HEK293 (cell line): Measurements from ENCODE around the gene GAS5.

Experiments
- CTCF ChIA-PET: fragments of 350-600 bp; formaldehyde crosslinking; extraction: SDS; loops from one replicate; lab custom pipeline; 2021; ENCODE audit warnings: antibody characterized with exemption; lab: Yijun Ruan, JAX
- POLR2A ChIA-PET: fragments of 300-600 bp; formaldehyde crosslinking; extraction: SDS; loops from one replicate; lab custom pipeline; 2020; ENCODE audit warnings: antibody characterized with exemption, inconsistent platforms; lab: Yijun Ruan, JAX
- H3K27ac ChIP-seq: fragments of 200-500 bp; sonication (Bioruptor generic); 2 replicates; pipeline ENCODE4 v1.5.1; 2014; ENCODE audit warnings: low read depth, low read length, control low read depth, inconsistent platforms; ENCODE audit errors: extremely low read depth
- H3K36me3 ChIP-seq, 2 experiments: fragments of 200-500 bp in 1 of 2; sonication (Bioruptor generic) in 1 of 2; 1 replicate in 1 of 2; 2 replicates in 1 of 2; pipeline ENCODE4 v1.5.1; 2014 to 2017; ENCODE audit warnings: inconsistent platforms in 2 of 2, low read length in 2 of 2; ENCODE audit not compliant: control insufficient read depth in 2 of 2, insufficient read depth in 1 of 2
- H3K4me1 ChIP-seq: fragments of 200-500 bp; sonication (Bioruptor generic); 2 replicates; pipeline ENCODE4 v1.5.1; 2014; ENCODE audit warnings: mild to moderate bottlenecking, low read length, inconsistent platforms; ENCODE audit not compliant: control insufficient read depth, insufficient read depth
- H3K4me3 ChIP-seq: 2 replicates; pipeline ENCODE4 v1.5.1; 2011; ENCODE audit warnings: low read depth, mild to moderate bottlenecking, control low read depth, low read length, moderate library complexity
- H3K9me3 ChIP-seq: fragments of 200-500 bp; sonication (Bioruptor generic); 2 replicates; pipeline ENCODE4 v1.5.1; 2014; ENCODE audit warnings: low read depth, low read length, inconsistent platforms; ENCODE audit not compliant: control insufficient read depth, insufficient read depth
- GLIS2 ChIP-seq: fragments of 450-650 bp; formaldehyde crosslinking; IDR thresholded peaks from 2 replicates; pipeline ENCODE4 v1.5.1; 2016; ENCODE audit warnings: missing biosample characterization, missing genetic modification characterization
- HOXD13 ChIP-seq: sonication (generic); formaldehyde crosslinking; IDR thresholded peaks from 2 replicates; pipeline ENCODE4 v1.8.0; 2022; ENCODE audit warnings: missing genetic modification reagents, borderline replicate concordance
- IKZF3 ChIP-seq: fragments of 450-650 bp; IDR thresholded peaks from 2 replicates; pipeline ENCODE4 v1.5.0; 2018; ENCODE audit warnings: missing biosample characterization, mild to moderate bottlenecking, missing genetic modification characterization, moderate library complexity
- KLF7 ChIP-seq: fragments of 450-650 bp; formaldehyde crosslinking; IDR thresholded peaks from 2 replicates; pipeline ENCODE4 v1.5.1; 2016; ENCODE audit warnings: missing biosample characterization, missing genetic modification characterization, borderline replicate concordance
- MEIS1 ChIP-seq: sonication (generic); formaldehyde crosslinking; IDR thresholded peaks from 2 replicates; pipeline ENCODE4 v1.8.1; 2022; ENCODE audit warnings: missing genetic modification reagents, mild to moderate bottlenecking, borderline replicate concordance
- SETDB1 ChIP-seq: IDR thresholded peaks from one replicate; pipeline ENCODE4 v1.6.1; 2017; ENCODE audit warnings: mild to moderate bottlenecking, low read length, moderate library complexity, mixed read lengths; ENCODE audit not compliant: insufficient read length
- YY1 ChIP-seq: fragments of 450-650 bp; formaldehyde crosslinking; IDR thresholded peaks from 2 replicates; pipeline ENCODE4 v1.5.1; 2018; ENCODE audit warnings: missing biosample characterization, missing genetic modification characterization
- ZBTB17 ChIP-seq: fragments of 450-650 bp; formaldehyde crosslinking; IDR thresholded peaks from 2 replicates; pipeline ENCODE4 v1.5.1; 2016; ENCODE audit warnings: missing biosample characterization, missing genetic modification characterization
- ZNF10 ChIP-seq: fragments of 450-650 bp; formaldehyde crosslinking; IDR thresholded peaks from 2 replicates; pipeline ENCODE4 v1.5.1; 2017; ENCODE audit warnings: missing biosample characterization, missing genetic modification characterization
- ZNF112 ChIP-seq: fragments of 450-650 bp; formaldehyde crosslinking; IDR thresholded peaks from 2 replicates; pipeline ENCODE4 v1.5.0; 2017; ENCODE audit warnings: missing biosample characterization, missing genetic modification characterization
- ZNF114 ChIP-seq: fragments of 450-650 bp; formaldehyde crosslinking; IDR thresholded peaks from 2 replicates; pipeline ENCODE4 v1.5.0; 2017; ENCODE audit warnings: missing biosample characterization, missing genetic modification characterization
- ZNF157 ChIP-seq: fragments of 450-650 bp; formaldehyde crosslinking; IDR thresholded peaks from 2 replicates; pipeline ENCODE4 v1.5.1; 2016; ENCODE audit warnings: missing biosample characterization, missing genetic modification characterization
- ZNF169 ChIP-seq: fragments of 450-650 bp; formaldehyde crosslinking; IDR thresholded peaks from 2 replicates; pipeline ENCODE4 v1.5.1; 2016; ENCODE audit warnings: missing biosample characterization, missing genetic modification characterization
- ZNF211 ChIP-seq: fragments of 450-650 bp; formaldehyde crosslinking; IDR thresholded peaks from 2 replicates; pipeline ENCODE4 v1.5.1; 2016; ENCODE audit warnings: low read depth, missing biosample characterization, missing genetic modification characterization
- ZNF37A ChIP-seq: fragments of 450-650 bp; IDR thresholded peaks from 2 replicates; pipeline ENCODE4 v1.5.1; 2018; ENCODE audit warnings: missing biosample characterization, missing genetic modification characterization
- ZNF391 ChIP-seq: fragments of 450-650 bp; formaldehyde crosslinking; IDR thresholded peaks from 2 replicates; pipeline ENCODE4 v1.5.1; 2016; ENCODE audit warnings: low read depth, missing biosample characterization, missing genetic modification characterization, borderline replicate concordance
- ZNF473 ChIP-seq: fragments of 450-650 bp; formaldehyde crosslinking; IDR thresholded peaks from 2 replicates; pipeline ENCODE4 v1.5.1; 2017; ENCODE audit warnings: missing biosample characterization, missing genetic modification characterization
- ZNF488 ChIP-seq: fragments of 450-650 bp; formaldehyde crosslinking; IDR thresholded peaks from 2 replicates; pipeline ENCODE4 v1.5.1; 2016; ENCODE audit warnings: missing biosample characterization, missing genetic modification characterization
- ZNF501 ChIP-seq: fragments of 450-650 bp; formaldehyde crosslinking; IDR thresholded peaks from 2 replicates; pipeline ENCODE4 v1.5.1; 2016; ENCODE audit warnings: missing biosample characterization, missing genetic modification characterization
- ZNF548 ChIP-seq: fragments of 450-650 bp; formaldehyde crosslinking; IDR thresholded peaks from 2 replicates; pipeline ENCODE4 v1.5.1; 2016; ENCODE audit warnings: missing biosample characterization, missing genetic modification characterization
- ZNF561 ChIP-seq: fragments of 450-650 bp; IDR thresholded peaks from 2 replicates; pipeline ENCODE4 v1.5.1; 2018; ENCODE audit warnings: missing biosample characterization, missing genetic modification characterization, borderline replicate concordance
- ZNF624 ChIP-seq: fragments of 450-650 bp; formaldehyde crosslinking; IDR thresholded peaks from 2 replicates; pipeline ENCODE4 v1.5.1; 2017; ENCODE audit warnings: missing biosample characterization, missing genetic modification characterization
- ZNF654 ChIP-seq: fragments of 450-650 bp; formaldehyde crosslinking; IDR thresholded peaks from 2 replicates; pipeline ENCODE4 v1.5.1; 2016; ENCODE audit warnings: low read depth, missing biosample characterization, missing genetic modification characterization
- ZNF660 ChIP-seq: fragments of 450-650 bp; IDR thresholded peaks from 2 replicates; pipeline ENCODE4 v1.5.1; 2018; ENCODE audit warnings: missing biosample characterization, mild to moderate bottlenecking, missing genetic modification characterization
- ZNF664 ChIP-seq: fragments of 450-650 bp; formaldehyde crosslinking; IDR thresholded peaks from 2 replicates; pipeline ENCODE4 v1.5.1; 2016; ENCODE audit warnings: missing biosample characterization, missing genetic modification characterization
- ZNF701 ChIP-seq: fragments of 450-650 bp; formaldehyde crosslinking; IDR thresholded peaks from 2 replicates; pipeline ENCODE4 v1.5.1; 2016; ENCODE audit warnings: missing biosample characterization, missing genetic modification characterization
- ZNF76 ChIP-seq: fragments of 450-650 bp; formaldehyde crosslinking; IDR thresholded peaks from 2 replicates; pipeline ENCODE4; 2016; ENCODE audit warnings: low read depth, missing biosample characterization, missing genetic modification characterization, borderline replicate concordance
- ZSCAN23 ChIP-seq: fragments of 450-650 bp; formaldehyde crosslinking; IDR thresholded peaks from 2 replicates; pipeline ENCODE4 v1.5.1; 2016; ENCODE audit warnings: missing biosample characterization, missing genetic modification characterization
- ZSCAN4 ChIP-seq: fragments of 450-650 bp; formaldehyde crosslinking; IDR thresholded peaks from 2 replicates; pipeline ENCODE4 v1.5.1; 2017; ENCODE audit warnings: missing biosample characterization, missing genetic modification characterization
- TF ChIP-seq, protein P1 (sequence below): fragments of 450-650 bp; formaldehyde crosslinking; IDR thresholded peaks from 2 replicates; pipeline ENCODE4 v1.5.1; 2016; ENCODE audit warnings: missing biosample characterization, missing genetic modification characterization, borderline replicate concordance

GAS5 gene

DNA sequence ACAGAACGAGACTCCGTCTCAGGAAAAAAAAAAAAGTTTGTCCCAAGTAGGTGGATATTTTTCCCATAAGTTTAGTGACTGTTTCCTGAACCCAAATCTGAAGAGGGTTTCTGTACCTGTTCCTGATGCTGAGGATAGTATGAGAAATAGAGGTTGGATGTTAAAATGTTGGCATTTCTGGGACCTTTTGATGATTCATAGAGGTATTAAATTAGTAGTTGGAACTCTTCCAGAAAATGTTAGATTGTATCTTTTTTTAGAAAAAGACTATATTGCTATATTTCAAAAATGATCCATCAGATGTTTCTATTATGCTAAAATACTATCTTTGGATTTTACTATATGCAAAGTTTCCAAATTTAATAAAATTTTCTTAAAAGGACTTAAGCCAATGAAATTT, 40.2 kb downstream of the GAS5 start:
- TF ChIP-seq ZNF169 (tag by site-specific recombination) (no peak), HOXD13 (CRISPR knock-in tag) (no peak), ZNF488 (no peak), ZNF561 (no peak), ZNF112 (tag by site-specific recombination) (no peak), ZNF654 (tag by site-specific recombination) (no peak), YY1 (tag by site-specific recombination) (no peak), ZNF37A (tag by site-specific recombination) (no peak), GLIS2 (tag by site-specific recombination) (no peak), ZSCAN23 (tag by site-specific recombination) (no peak)
- TF ChIP-seq, all 188 proteins: peak for 0
- Histone ChIP-seq H3K9me3 (no peaks in the 10 kb centered on the region), H3K36me3 (peaks cover 12 to 32% of the 10 kb centered on the region in 2 experiments), H3K4me3 (no peak overlapping the region), H3K27ac (no peak overlapping the region), H3K4me1 (no peaks in the 10 kb centered on the region; the same call in 1 of the 2 replicates)
- ChIA-PET CTCF (interaction anchor here (1.3 kb wide), 1 partner anchor 10 kb away, joined by 3 read pairs; no protein-coding TSS in a partner anchor), POLR2A (no interaction called here)

DNA sequence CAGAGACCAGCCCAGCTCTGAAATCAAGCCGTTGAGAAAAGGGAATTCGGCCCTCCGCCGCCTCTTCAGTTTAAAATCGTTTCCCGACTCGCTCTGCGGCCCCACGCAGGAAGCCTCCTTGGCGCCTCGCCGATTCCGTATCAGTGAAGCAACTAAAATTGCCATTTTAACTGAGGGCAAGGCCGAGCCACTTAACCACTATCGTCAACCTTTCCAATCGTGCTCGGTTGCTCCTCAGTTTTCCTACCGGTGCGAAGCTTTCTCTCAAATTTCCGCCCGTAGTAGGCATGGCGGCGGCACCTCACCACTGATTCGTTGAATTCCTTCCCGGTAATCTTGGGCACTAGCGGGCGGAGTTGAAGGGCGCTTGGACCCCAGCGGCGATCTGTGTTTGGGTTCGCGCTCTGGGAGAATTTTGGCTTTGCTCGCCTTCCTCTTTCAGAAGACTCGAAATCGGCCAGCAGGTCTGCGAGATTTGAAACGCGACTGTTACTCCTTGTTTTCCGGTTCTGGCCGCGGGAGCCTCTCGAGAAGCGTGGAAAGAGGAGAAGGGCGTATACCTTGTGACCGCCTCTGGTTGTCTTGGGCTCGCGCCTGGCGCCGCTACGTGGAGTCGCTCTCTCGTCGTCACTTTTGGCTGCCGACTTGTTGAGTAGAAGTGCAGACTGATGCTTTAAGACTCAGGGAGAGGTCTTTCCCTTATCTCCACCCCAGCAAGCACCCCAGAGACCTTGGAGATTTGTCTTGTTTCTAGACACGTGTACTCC, 43.3 kb downstream of the GAS5 start, which contains the start of the genes CENPL and DARS2:
Gene CENPL, minus strand, starts transcription at position 569 of the 767 bp plus-strand sequence. CDS start 13,584 bp downstream, outside the sequence.
Gene DARS2, plus strand, starts transcription at position 359 of the 767 bp plus-strand sequence. CDS start 557 bp downstream, outside the sequence.
- H3K36me3 ChIP-seq, result peaks cover 3 to 18% of the 10 kb centered on the region in 2 experiments; a peak in 2 of 3 replicates
- no peaks in the 10 kb centered on the region; the same call in 1 of the 2 replicates for H3K4me1 ChIP-seq
- peak within 1 kb of the TSS; percentile 74 for H3K27ac ChIP-seq
- no peaks in the 10 kb centered on the region for H3K9me3 ChIP-seq
- CTCF ChIA-PET, result interaction anchor here (0.6 to 3.2 kb wide), 4 partner anchors 41 to 999 kb away, joined by 3 to 26 read pairs (median 4); no protein-coding TSS in a partner anchor
- peak within 1 kb of the TSS; percentile 91 for H3K4me3 ChIP-seq
- POLR2A ChIA-PET, result interaction anchor here (0.9 to 3.1 kb wide), 8 partner anchors 28 to 347 kb away, joined by 3 to 28 read pairs (median 8); partner anchors contain the start of genes GAS5, KLHL20, PRDX6 and ZBTB37
- TF ChIP-seq ZNF654 (tag by site-specific recombination) (no peak), KLF7 (peak; percentile 82; the same call in 1 of the 2 replicates), MEIS1 (CRISPR knock-in tag) (no peak), ZNF10 (tag by site-specific recombination) (0 out of 2 replicates have a peak, but pooled peaks have one; percentile 55), ZNF664 (tag by site-specific recombination) (no peak), ZNF112 (tag by site-specific recombination) (no peak), ZNF660 (tag by site-specific recombination) (peak; percentile 54; the same call in 1 of the 2 replicates), ZNF157 (no peak), ZNF548 (tag by site-specific recombination) (no peak), ZNF76 (tag by site-specific recombination) (peak; percentile 98), SETDB1 (peak; percentile 61), ZNF114 (tag by site-specific recombination) (no peak), ZNF211 (tag by site-specific recombination) (no peak), ZNF701 (tag by site-specific recombination) (no peak), ZNF501 (peak; percentile 79; the same call in 1 of the 2 replicates), ZNF624 (tag by site-specific recombination) (no peak), ZBTB17 (tag by site-specific recombination) (peak; percentile 100), IKZF3 (peak; percentile 55; the same call in 1 of the 2 replicates), ZNF391 (tag by site-specific recombination) (no peak; the same call in 1 of the 2 replicates), ZSCAN4 (tag by site-specific recombination) (no peak; the same call in 1 of the 2 replicates), ZNF473 (tag by site-specific recombination) (no peak)
- TF ChIP-seq, protein P1, sequence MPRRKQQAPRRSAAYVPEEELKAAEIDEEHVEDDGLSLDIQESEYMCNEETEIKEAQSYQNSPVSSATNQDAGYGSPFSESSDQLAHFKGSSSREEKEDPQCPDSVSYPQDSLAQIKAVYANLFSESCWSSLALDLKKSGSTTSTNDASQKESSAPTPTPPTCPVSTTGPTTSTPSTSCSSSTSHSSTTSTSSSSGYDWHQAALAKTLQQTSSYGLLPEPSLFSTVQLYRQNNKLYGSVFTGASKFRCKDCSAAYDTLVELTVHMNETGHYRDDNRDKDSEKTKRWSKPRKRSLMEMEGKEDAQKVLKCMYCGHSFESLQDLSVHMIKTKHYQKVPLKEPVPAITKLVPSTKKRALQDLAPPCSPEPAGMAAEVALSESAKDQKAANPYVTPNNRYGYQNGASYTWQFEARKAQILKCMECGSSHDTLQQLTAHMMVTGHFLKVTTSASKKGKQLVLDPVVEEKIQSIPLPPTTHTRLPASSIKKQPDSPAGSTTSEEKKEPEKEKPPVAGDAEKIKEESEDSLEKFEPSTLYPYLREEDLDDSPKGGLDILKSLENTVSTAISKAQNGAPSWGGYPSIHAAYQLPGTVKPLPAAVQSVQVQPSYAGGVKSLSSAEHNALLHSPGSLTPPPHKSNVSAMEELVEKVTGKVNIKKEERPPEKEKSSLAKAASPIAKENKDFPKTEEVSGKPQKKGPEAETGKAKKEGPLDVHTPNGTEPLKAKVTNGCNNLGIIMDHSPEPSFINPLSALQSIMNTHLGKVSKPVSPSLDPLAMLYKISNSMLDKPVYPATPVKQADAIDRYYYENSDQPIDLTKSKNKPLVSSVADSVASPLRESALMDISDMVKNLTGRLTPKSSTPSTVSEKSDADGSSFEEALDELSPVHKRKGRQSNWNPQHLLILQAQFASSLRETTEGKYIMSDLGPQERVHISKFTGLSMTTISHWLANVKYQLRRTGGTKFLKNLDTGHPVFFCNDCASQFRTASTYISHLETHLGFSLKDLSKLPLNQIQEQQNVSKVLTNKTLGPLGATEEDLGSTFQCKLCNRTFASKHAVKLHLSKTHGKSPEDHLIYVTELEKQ, result no peak
